ENCODE measurements around the gene TBCCD1.

The TBCCD1 gene

GRCh38 chr3:186605561-186606545, 38.7 kb upstream of the TBCCD1 start:
- H3K27me3 ChIP-seq (ENCODE audit: insufficient read depth, low read length) = peaks cover 9% of the 10 kb centered on the region; the same call in 1 of the 2 replicates
- no peaks in the 10 kb centered on the region for H3K4me1 ChIP-seq (ENCODE audit: control insufficient read depth, insufficient read depth, low read length, unreplicated experiment)
- no peaks in the 10 kb centered on the region for H3K36me3 ChIP-seq (ENCODE audit: insufficient read depth, low read length)
- no peak overlapping the region for H2AFZ ChIP-seq (ENCODE audit: low read length, unreplicated experiment)
- H3K79me2 ChIP-seq (ENCODE audit: control insufficient read depth, insufficient read depth, low read length, unreplicated experiment) = no peaks in the 10 kb centered on the region
- no peak overlapping the region for H3K27ac ChIP-seq (ENCODE audit: low read depth, low read length)
- no peak overlapping the region for H3K4me3 ChIP-seq (ENCODE audit: low read depth, low read length)

- peaks cover 9% of the 10 kb centered on the region; the same call in 1 of the 2 replicates for H3K27me3 ChIP-seq (ENCODE audit: insufficient read depth, low read length)
- no peak overlapping the region for H2AFZ ChIP-seq (ENCODE audit: low read length, unreplicated experiment)
- H3K36me3 ChIP-seq (ENCODE audit: insufficient read depth, low read length) = no peaks in the 10 kb centered on the region
- H3K79me2 ChIP-seq (ENCODE audit: control insufficient read depth, insufficient read depth, low read length, unreplicated experiment) = no peaks in the 10 kb centered on the region
- H3K27ac ChIP-seq (ENCODE audit: low read depth, low read length) = no peak overlapping the region
- no peak overlapping the region for H3K4me3 ChIP-seq (ENCODE audit: low read depth, low read length)
- H3K4me1 ChIP-seq (ENCODE audit: control insufficient read depth, insufficient read depth, low read length, unreplicated experiment) = no peaks in the 10 kb centered on the region
Measured at GRCh38 chr3:186605078-186605477, 37.9 kb upstream of the TBCCD1 start.

GRCh38 chr3:186603159-186603558, 36.0 kb upstream of the TBCCD1 start:
- Histone ChIP-seq H3K27ac (ENCODE audit: low read depth, low read length) (no peak overlapping the region), H3K79me2 (ENCODE audit: control insufficient read depth, insufficient read depth, low read length, unreplicated experiment) (no peaks in the 10 kb centered on the region), H3K4me1 (ENCODE audit: control insufficient read depth, insufficient read depth, low read length, unreplicated experiment) (no peaks in the 10 kb centered on the region), H2AFZ (ENCODE audit: low read length, unreplicated experiment) (no peak overlapping the region), H3K4me3 (ENCODE audit: low read depth, low read length) (no peak overlapping the region), H3K27me3 (ENCODE audit: insufficient read depth, low read length) (peaks cover 9% of the 10 kb centered on the region; the same call in 1 of the 2 replicates), H3K36me3 (ENCODE audit: insufficient read depth, low read length) (no peaks in the 10 kb centered on the region)

GRCh38 chr3:186600896-186601295, 33.8 kb upstream of the TBCCD1 start:
- Histone ChIP-seq H3K27me3 (ENCODE audit: insufficient read depth, low read length) (peaks cover 9% of the 10 kb centered on the region; the same call in 1 of the 2 replicates), H3K27ac (ENCODE audit: low read depth, low read length) (no peak overlapping the region), H3K4me1 (ENCODE audit: control insufficient read depth, insufficient read depth, low read length, unreplicated experiment) (no peaks in the 10 kb centered on the region)

GRCh38 chr3:186599785-186600166, 32.6 kb upstream of the TBCCD1 start:
- no peak overlapping the region for H3K4me3 ChIP-seq (ENCODE audit: low read depth, low read length)
- 0 out of 2 replicates have a peak, but pooled peaks cover 2% of the 10 kb centered on the region for H3K27me3 ChIP-seq (ENCODE audit: insufficient read depth, low read length)
- no peak overlapping the region for H2AFZ ChIP-seq (ENCODE audit: low read length, unreplicated experiment)
- no peak overlapping the region for H3K27ac ChIP-seq (ENCODE audit: low read depth, low read length)
- H3K79me2 ChIP-seq (ENCODE audit: control insufficient read depth, insufficient read depth, low read length, unreplicated experiment) = no peaks in the 10 kb centered on the region
- no peaks in the 10 kb centered on the region for H3K36me3 ChIP-seq (ENCODE audit: insufficient read depth, low read length)
- H3K4me1 ChIP-seq (ENCODE audit: control insufficient read depth, insufficient read depth, low read length, unreplicated experiment) = no peaks in the 10 kb centered on the region

More at GRCh38 chr3:186600896-186601295, 33.8 kb upstream of the TBCCD1 start:
- no peak overlapping the region for H3K4me3 ChIP-seq (ENCODE audit: low read depth, low read length)
- H3K36me3 ChIP-seq (ENCODE audit: insufficient read depth, low read length) = no peaks in the 10 kb centered on the region
- no peak overlapping the region for H2AFZ ChIP-seq (ENCODE audit: low read length, unreplicated experiment)
- H3K79me2 ChIP-seq (ENCODE audit: control insufficient read depth, insufficient read depth, low read length, unreplicated experiment) = no peaks in the 10 kb centered on the region

- Histone ChIP-seq H3K4me3 (ENCODE audit: low read depth, low read length) (no peak overlapping the region), H3K4me1 (ENCODE audit: control insufficient read depth, insufficient read depth, low read length, unreplicated experiment) (no peaks in the 10 kb centered on the region), H3K27ac (ENCODE audit: low read depth, low read length) (no peak overlapping the region), H2AFZ (ENCODE audit: low read length, unreplicated experiment) (no peak overlapping the region), H3K36me3 (ENCODE audit: insufficient read depth, low read length) (no peaks in the 10 kb centered on the region), H3K27me3 (ENCODE audit: insufficient read depth, low read length) (no peaks in the 10 kb centered on the region), H3K79me2 (ENCODE audit: control insufficient read depth, insufficient read depth, low read length, unreplicated experiment) (no peaks in the 10 kb centered on the region)
Measured at GRCh38 chr3:186599142-186599784, 32.1 kb upstream of the TBCCD1 start.

- H3K4me3 ChIP-seq (ENCODE audit: low read depth, low read length) = no peak overlapping the region
- H3K4me1 ChIP-seq (ENCODE audit: control insufficient read depth, insufficient read depth, low read length, unreplicated experiment) = no peaks in the 10 kb centered on the region
- H3K27ac ChIP-seq (ENCODE audit: low read depth, low read length) = no peak overlapping the region
- H3K27me3 ChIP-seq (ENCODE audit: insufficient read depth, low read length) = no peaks in the 10 kb centered on the region
- H2AFZ ChIP-seq (ENCODE audit: low read length, unreplicated experiment) = no peak overlapping the region
- H3K79me2 ChIP-seq (ENCODE audit: control insufficient read depth, insufficient read depth, low read length, unreplicated experiment) = no peaks in the 10 kb centered on the region
- no peaks in the 10 kb centered on the region for H3K36me3 ChIP-seq (ENCODE audit: insufficient read depth, low read length)
Measured at GRCh38 chr3:186598794-186599141, 31.6 kb upstream of the TBCCD1 start.

GRCh38 chr3:186598108-186598784, 31.1 kb upstream of the TBCCD1 start:
- Histone ChIP-seq H3K27ac (ENCODE audit: low read depth, low read length) (no peak overlapping the region), H3K27me3 (ENCODE audit: insufficient read depth, low read length) (no peaks in the 10 kb centered on the region), H3K4me3 (ENCODE audit: low read depth, low read length) (no peak overlapping the region), H3K79me2 (ENCODE audit: control insufficient read depth, insufficient read depth, low read length, unreplicated experiment) (no peaks in the 10 kb centered on the region), H3K36me3 (ENCODE audit: insufficient read depth, low read length) (no peaks in the 10 kb centered on the region), H3K4me1 (ENCODE audit: control insufficient read depth, insufficient read depth, low read length, unreplicated experiment) (no peaks in the 10 kb centered on the region), H2AFZ (ENCODE audit: low read length, unreplicated experiment) (no peak overlapping the region)

- no peaks in the 10 kb centered on the region for H3K36me3 ChIP-seq (ENCODE audit: insufficient read depth, low read length)
- H2AFZ ChIP-seq (ENCODE audit: low read length, unreplicated experiment) = no peak overlapping the region
- no peaks in the 10 kb centered on the region for H3K79me2 ChIP-seq (ENCODE audit: control insufficient read depth, insufficient read depth, low read length, unreplicated experiment)
- no peak overlapping the region for H3K4me3 ChIP-seq (ENCODE audit: low read depth, low read length)
- H3K27me3 ChIP-seq (ENCODE audit: insufficient read depth, low read length) = no peaks in the 10 kb centered on the region
- H3K27ac ChIP-seq (ENCODE audit: low read depth, low read length) = no peak overlapping the region
- no peaks in the 10 kb centered on the region for H3K4me1 ChIP-seq (ENCODE audit: control insufficient read depth, insufficient read depth, low read length, unreplicated experiment)
Measured at GRCh38 chr3:186596568-186597287, 29.6 kb upstream of the TBCCD1 start.

GRCh38 chr3:186594591-186595113, 27.5 kb upstream of the TBCCD1 start:
- Histone ChIP-seq H3K79me2 (ENCODE audit: control insufficient read depth, insufficient read depth, low read length, unreplicated experiment) (no peaks in the 10 kb centered on the region), H3K27ac (ENCODE audit: low read depth, low read length) (no peak overlapping the region), H3K27me3 (ENCODE audit: insufficient read depth, low read length) (no peaks in the 10 kb centered on the region), H3K4me1 (ENCODE audit: control insufficient read depth, insufficient read depth, low read length, unreplicated experiment) (peaks cover 7% of the 10 kb centered on the region), H3K4me3 (ENCODE audit: low read depth, low read length) (no peak overlapping the region), H2AFZ (ENCODE audit: low read length, unreplicated experiment) (no peak overlapping the region), H3K36me3 (ENCODE audit: insufficient read depth, low read length) (no peaks in the 10 kb centered on the region)
